ENCODE results near the gene CTAGE9.
"Not testable (repeated sequence)": the region's sequence is repeated elsewhere in the genome, so short reads cannot be mapped to it uniquely, and the experiment has no call there.

Gene CTAGE9

DNA sequence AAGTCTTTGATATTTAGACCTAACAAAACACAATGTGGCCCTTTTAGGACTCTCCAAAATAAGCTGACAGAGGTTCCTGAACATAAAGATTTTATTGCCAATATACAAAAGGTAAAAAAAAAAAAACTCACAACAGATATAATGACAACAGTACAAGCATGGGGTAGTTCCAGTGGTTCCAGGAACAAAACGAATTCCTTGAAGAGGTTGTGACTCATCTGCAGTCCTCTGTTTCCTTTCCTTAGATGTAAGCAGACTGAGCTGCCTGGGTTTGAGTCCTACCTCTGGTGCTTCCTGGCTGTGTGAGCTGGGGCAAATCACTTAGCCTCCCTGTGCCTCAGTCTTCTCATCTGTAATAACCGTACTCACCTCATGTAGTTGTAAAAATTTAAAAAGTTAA is 13.3 kb upstream of the CTAGE9 start:
- H3K9me3 ChIP-seq (ENCODE audit: control insufficient read depth, low read length): no peaks in the 10 kb centered on the region
- H3K27me3 ChIP-seq (ENCODE audit: control insufficient read depth, insufficient read depth, low read length): no peaks in the 10 kb centered on the region
- no peak overlapping the region for H3K9ac ChIP-seq (ENCODE audit: low read length)
- H3K4me1 ChIP-seq (ENCODE audit: control insufficient read depth, insufficient read depth, low read length): peaks cover 8% of the 10 kb centered on the region
- H3K36me3 ChIP-seq (ENCODE audit: control insufficient read depth, insufficient read depth, low read length): no peaks in the 10 kb centered on the region
- no peak overlapping the region for H3K4me3 ChIP-seq (ENCODE audit: low read length)

DNA sequence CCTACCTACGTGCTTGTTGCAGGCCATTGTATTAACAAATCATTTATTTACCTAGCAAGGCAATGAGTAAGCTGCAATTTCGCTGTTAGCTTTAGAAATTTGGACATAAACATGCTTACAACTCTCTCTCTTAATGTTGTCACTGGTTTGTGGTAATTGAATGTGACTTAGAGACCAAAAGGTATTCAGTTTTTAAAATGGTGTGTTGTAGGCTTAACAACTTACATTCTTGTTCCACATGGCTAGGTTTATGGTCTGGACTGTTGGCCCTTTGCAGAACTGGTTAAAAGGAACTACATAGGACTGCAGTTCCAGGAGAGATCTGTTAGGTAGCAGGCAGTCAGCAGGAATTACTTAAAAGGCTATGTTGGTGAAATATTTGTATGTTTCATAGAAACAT is 10.3 kb upstream of the CTAGE9 start:
- Histone ChIP-seq H3K4me1 (ENCODE audit: control insufficient read depth, insufficient read depth, low read length) (peaks cover 8% of the 10 kb centered on the region), H3K36me3 (ENCODE audit: control insufficient read depth, insufficient read depth, low read length) (no peaks in the 10 kb centered on the region), H3K9ac (ENCODE audit: low read length) (no peak overlapping the region), H3K9me3 (ENCODE audit: control insufficient read depth, low read length) (no peaks in the 10 kb centered on the region), H3K27me3 (ENCODE audit: control insufficient read depth, insufficient read depth, low read length) (no peaks in the 10 kb centered on the region), H3K4me3 (ENCODE audit: low read length) (no peak overlapping the region)

DNA sequence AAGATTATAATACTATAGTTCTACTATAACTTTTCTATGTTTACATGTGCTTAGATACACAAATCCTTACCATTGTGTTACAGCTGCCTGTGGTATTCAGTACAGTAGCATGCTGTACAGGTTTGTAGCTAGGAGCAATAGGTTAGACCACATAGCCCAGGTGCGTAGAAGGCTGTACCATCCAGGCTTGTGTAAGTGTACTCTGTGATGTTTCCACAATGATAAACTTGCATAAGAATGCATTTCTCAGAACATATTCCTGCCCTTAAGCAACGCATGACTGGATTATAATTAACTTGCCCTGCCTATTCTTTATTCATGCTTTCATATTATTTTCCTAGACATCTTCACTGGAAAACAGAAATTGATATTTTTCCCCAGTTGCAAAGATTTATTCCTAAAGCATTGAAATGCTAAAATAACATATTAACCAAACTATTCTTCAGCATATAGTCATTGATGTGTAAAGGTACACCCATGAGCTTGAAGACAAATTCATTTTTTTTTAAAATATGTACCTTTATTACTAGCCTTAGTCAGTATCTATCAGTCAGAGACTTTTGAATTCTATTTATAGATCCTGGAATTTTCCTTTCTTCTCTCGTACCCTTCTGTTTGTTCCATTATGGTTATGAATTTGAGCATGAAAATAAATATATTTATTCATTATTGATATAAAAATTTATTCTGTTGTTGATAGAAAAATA is 7.2 kb upstream of the CTAGE9 start:
- Histone ChIP-seq H3K4me1 (ENCODE audit: control insufficient read depth, insufficient read depth, low read length) (peaks cover 8% of the 10 kb centered on the region), H3K9ac (ENCODE audit: low read length) (no peak overlapping the region), H3K4me3 (ENCODE audit: low read length) (no peak overlapping the region), H3K27me3 (ENCODE audit: control insufficient read depth, insufficient read depth, low read length) (no peaks in the 10 kb centered on the region), H3K9me3 (ENCODE audit: control insufficient read depth, low read length) (no peaks in the 10 kb centered on the region), H3K36me3 (ENCODE audit: control insufficient read depth, insufficient read depth, low read length) (no peaks in the 10 kb centered on the region)

DNA sequence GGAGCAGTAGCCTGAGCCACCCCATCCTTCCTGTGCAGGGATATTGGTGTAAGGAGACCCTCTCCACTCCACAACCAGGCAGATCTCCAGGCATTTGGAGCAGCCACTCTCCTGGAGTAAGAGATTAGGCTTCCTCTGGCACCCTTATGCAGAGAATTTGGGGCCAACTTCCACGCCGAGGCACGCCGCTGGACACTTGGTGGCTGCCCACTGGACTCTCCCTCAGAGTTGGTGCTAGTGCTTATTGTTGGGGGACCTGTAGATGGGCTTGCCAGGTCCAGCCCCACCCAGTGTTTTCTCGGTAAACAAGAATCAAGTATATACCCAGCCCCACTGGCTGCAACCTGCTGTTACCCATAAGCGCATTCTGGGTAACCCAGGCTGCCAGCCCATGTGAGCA is 4.8 kb upstream of the CTAGE9 start:
- not testable (repeated sequence) for H3K9ac ChIP-seq (ENCODE audit: low read length); H3K9me3 ChIP-seq (ENCODE audit: control insufficient read depth, low read length); H3K4me1 ChIP-seq (ENCODE audit: control insufficient read depth, insufficient read depth, low read length); H3K36me3 ChIP-seq (ENCODE audit: control insufficient read depth, insufficient read depth, low read length); H3K27me3 ChIP-seq (ENCODE audit: control insufficient read depth, insufficient read depth, low read length); H3K4me3 ChIP-seq (ENCODE audit: low read length)

DNA sequence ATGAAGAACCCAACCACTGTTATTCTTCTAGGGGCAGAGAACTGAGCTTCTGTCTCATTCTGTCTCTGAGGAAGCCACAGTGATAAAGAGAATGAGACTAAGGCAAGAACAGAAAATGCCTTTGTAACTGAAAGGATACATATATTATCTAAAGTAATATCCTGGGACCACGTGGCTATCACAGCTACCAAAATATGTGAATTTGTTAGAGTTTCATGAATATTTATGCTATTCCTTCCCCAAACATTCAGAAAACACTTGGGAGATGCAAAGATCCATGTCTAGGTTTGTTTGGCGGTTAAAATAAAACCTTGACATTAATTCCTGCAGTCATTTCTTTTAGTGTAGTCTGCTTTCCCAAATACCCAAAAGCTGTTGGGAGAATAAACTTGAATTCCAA is 6.9 kb downstream of the CTAGE9 start:
- H3K27me3 ChIP-seq (ENCODE audit: control insufficient read depth, insufficient read depth, low read length); H3K36me3 ChIP-seq (ENCODE audit: control insufficient read depth, insufficient read depth, low read length); H3K4me3 ChIP-seq (ENCODE audit: low read length); H3K4me1 ChIP-seq (ENCODE audit: control insufficient read depth, insufficient read depth, low read length); H3K9ac ChIP-seq (ENCODE audit: low read length); H3K9me3 ChIP-seq (ENCODE audit: control insufficient read depth, low read length): not testable (repeated sequence)

DNA sequence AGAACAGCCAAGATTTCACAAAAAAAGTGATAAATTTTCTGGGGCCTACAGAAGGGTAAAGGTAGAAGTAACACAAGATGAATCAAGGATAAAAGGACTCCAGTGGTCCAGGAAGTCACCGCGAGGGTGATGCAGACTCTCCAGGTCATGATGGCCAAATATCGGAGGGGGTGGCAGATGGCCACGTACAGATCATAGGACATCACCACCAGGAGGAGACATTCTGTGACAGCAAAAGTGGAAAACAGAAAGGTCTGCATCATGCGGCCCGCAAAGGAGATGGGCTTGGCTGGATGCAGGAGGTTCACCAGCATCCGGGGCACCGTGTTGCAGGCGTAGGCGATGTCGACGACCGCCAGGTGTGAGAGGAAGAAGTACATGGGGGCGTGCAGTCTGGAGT is 10.0 kb downstream of the CTAGE9 start:
- H3K4me3 ChIP-seq (ENCODE audit: low read length); H3K9ac ChIP-seq (ENCODE audit: low read length); H3K9me3 ChIP-seq (ENCODE audit: control insufficient read depth, low read length); H3K4me1 ChIP-seq (ENCODE audit: control insufficient read depth, insufficient read depth, low read length); H3K36me3 ChIP-seq (ENCODE audit: control insufficient read depth, insufficient read depth, low read length); H3K27me3 ChIP-seq (ENCODE audit: control insufficient read depth, insufficient read depth, low read length): not testable (repeated sequence)

DNA sequence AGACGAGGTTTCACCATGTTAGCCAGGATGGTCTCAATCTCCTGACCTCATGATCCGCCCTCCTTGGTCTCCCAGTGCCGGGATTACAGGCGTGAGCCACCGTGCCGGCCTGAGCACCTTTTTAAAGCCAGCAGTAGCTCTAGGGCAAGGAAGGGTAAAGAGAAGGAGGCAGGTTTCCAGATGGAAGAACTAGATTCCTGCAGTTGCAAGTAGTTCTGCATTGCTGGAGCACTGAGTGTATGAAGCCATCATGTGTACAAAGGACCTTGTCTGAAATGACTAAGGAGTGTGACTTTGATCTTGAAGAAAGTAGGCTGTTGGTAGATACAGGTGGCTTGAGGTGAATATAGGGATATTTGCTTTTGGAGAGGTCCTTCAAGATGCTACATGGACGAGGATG is 13.9 kb downstream of the CTAGE9 start:
- no peaks in the 10 kb centered on the region for H3K9me3 ChIP-seq (ENCODE audit: control insufficient read depth, low read length)
- H3K36me3 ChIP-seq (ENCODE audit: control insufficient read depth, insufficient read depth, low read length): no peaks in the 10 kb centered on the region
- no peak overlapping the region for H3K4me3 ChIP-seq (ENCODE audit: low read length)
- H3K4me1 ChIP-seq (ENCODE audit: control insufficient read depth, insufficient read depth, low read length): no peaks in the 10 kb centered on the region
- H3K9ac ChIP-seq (ENCODE audit: low read length): no peak overlapping the region
- H3K27me3 ChIP-seq (ENCODE audit: control insufficient read depth, insufficient read depth, low read length): no peaks in the 10 kb centered on the region

DNA sequence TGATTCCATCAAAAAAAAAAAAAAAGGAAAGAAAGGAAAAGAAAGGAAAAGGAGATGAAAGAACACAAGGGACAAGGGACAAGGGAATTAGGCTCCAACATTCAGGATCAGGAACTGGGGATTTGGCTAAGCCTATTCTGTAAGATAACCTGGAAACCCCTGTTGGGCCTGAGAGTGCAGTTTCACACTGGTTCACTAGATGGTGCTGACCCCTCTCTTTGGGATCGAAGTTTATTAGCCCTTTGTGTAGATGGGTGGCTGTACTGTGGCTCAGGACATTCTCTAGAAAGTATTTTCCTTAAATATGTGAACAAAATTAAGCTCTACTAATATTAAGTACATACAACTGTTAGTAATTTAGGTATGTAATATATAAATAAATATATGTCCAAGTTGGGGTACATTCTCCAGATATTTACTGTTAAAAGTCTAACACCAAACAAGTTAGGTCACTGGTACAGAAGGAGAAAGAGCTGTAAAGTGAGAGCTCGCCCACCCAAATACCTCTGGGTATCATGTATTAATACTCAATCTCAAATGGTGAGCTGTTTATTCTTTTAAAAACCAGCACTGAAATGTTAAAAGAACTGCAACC is 15.9 kb downstream of the CTAGE9 start:
- no peak overlapping the region for H3K9ac ChIP-seq (ENCODE audit: low read length)
- H3K4me3 ChIP-seq (ENCODE audit: low read length): no peak overlapping the region
- no peaks in the 10 kb centered on the region for H3K9me3 ChIP-seq (ENCODE audit: control insufficient read depth, low read length)
- H3K36me3 ChIP-seq (ENCODE audit: control insufficient read depth, insufficient read depth, low read length): no peaks in the 10 kb centered on the region
- H3K27me3 ChIP-seq (ENCODE audit: control insufficient read depth, insufficient read depth, low read length): no peaks in the 10 kb centered on the region
- no peaks in the 10 kb centered on the region for H3K4me1 ChIP-seq (ENCODE audit: control insufficient read depth, insufficient read depth, low read length)

DNA sequence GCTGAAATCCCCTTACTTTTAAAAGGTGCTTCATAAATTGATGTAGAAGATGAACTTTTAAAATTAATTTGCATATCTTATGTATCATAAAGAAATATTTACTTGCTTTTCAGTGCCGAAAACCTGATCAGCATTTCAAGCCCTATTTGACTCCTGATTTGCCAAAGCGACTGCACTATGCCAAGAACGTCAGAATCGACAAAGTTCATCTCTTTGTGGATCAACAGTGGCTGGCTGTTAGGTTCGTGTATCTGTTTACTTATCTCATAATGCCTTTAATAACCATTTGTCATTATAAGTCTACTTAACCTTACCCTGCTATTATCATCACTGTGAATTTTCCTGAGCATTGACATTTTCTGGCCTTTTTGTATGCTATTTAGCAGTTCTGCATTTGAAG is 17.4 kb downstream of the CTAGE9 start:
- no peak overlapping the region for H3K9ac ChIP-seq (ENCODE audit: low read length)
- H3K9me3 ChIP-seq (ENCODE audit: control insufficient read depth, low read length): no peaks in the 10 kb centered on the region
- no peaks in the 10 kb centered on the region for H3K36me3 ChIP-seq (ENCODE audit: control insufficient read depth, insufficient read depth, low read length)
- H3K27me3 ChIP-seq (ENCODE audit: control insufficient read depth, insufficient read depth, low read length): no peaks in the 10 kb centered on the region
- H3K4me3 ChIP-seq (ENCODE audit: low read length): no peak overlapping the region
- H3K4me1 ChIP-seq (ENCODE audit: control insufficient read depth, insufficient read depth, low read length): no peaks in the 10 kb centered on the region

DNA sequence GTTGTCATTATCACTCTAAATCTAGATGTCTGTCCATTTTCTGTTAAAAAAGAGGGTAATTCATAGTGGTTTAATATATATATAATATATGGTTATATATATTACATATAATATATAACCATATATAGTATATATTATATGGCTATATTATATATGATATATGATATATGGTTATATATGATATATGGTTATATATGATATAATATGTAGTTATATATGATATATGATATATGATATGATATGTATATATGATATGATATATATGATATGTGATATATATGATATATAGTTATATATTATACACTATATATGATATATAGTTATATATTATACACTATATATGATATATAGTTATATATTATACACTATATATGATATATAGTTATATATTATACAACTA is 18.2 kb downstream of the CTAGE9 start:
- Histone ChIP-seq H3K4me1 (ENCODE audit: control insufficient read depth, insufficient read depth, low read length) (no peaks in the 10 kb centered on the region), H3K9me3 (ENCODE audit: control insufficient read depth, low read length) (no peaks in the 10 kb centered on the region), H3K27me3 (ENCODE audit: control insufficient read depth, insufficient read depth, low read length) (no peaks in the 10 kb centered on the region), H3K36me3 (ENCODE audit: control insufficient read depth, insufficient read depth, low read length) (no peaks in the 10 kb centered on the region), H3K4me3 (ENCODE audit: low read length) (no peak overlapping the region), H3K9ac (ENCODE audit: low read length) (no peak overlapping the region)

DNA sequence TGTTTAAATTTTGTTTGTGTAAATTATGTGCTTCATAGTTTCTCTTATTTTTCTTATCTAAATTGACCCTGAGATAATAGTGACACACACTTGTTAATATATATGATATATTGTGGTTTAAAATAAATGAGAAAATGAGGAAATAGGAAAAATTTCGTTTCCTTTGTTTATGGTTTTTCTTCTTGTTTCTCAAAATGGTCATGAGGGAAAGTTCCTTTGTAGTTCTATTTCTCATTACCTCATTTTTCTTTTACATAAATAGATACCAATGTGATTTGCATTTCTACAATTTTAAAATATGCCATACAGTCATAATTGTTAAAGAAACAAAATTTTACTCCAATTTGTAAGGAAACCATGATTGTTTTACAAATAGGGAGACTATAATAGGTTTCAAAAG is 18.8 kb downstream of the CTAGE9 start:
- Histone ChIP-seq H3K4me1 (ENCODE audit: control insufficient read depth, insufficient read depth, low read length) (no peaks in the 10 kb centered on the region), H3K36me3 (ENCODE audit: control insufficient read depth, insufficient read depth, low read length) (no peaks in the 10 kb centered on the region), H3K4me3 (ENCODE audit: low read length) (no peak overlapping the region), H3K9ac (ENCODE audit: low read length) (no peak overlapping the region), H3K27me3 (ENCODE audit: control insufficient read depth, insufficient read depth, low read length) (no peaks in the 10 kb centered on the region), H3K9me3 (ENCODE audit: control insufficient read depth, low read length) (no peaks in the 10 kb centered on the region)

DNA sequence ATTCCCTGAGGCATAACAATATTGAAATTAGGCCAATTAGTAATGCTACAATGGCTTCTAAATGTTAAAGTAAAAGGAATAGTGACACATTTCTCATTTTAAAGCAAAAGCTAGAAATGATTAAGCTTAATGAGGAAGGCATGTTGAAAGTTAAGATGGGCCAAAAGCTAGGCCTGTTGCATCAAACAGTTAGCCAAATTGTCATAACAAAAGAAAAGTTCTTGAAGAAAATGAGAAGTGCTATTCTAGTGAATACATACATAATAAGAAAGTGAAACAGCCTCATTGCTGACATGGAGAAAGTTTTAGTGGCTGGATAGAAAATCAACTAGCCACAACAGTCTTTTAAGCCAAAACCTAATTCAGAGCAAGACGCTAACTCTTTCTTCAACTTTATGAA is 22.5 kb downstream of the CTAGE9 start:
- Histone ChIP-seq H3K4me3 (ENCODE audit: low read length) (no peak overlapping the region), H3K9me3 (ENCODE audit: control insufficient read depth, low read length) (no peaks in the 10 kb centered on the region), H3K4me1 (ENCODE audit: control insufficient read depth, insufficient read depth, low read length) (no peaks in the 10 kb centered on the region), H3K36me3 (ENCODE audit: control insufficient read depth, insufficient read depth, low read length) (no peaks in the 10 kb centered on the region), H3K9ac (ENCODE audit: low read length) (no peak overlapping the region), H3K27me3 (ENCODE audit: control insufficient read depth, insufficient read depth, low read length) (no peaks in the 10 kb centered on the region)

DNA sequence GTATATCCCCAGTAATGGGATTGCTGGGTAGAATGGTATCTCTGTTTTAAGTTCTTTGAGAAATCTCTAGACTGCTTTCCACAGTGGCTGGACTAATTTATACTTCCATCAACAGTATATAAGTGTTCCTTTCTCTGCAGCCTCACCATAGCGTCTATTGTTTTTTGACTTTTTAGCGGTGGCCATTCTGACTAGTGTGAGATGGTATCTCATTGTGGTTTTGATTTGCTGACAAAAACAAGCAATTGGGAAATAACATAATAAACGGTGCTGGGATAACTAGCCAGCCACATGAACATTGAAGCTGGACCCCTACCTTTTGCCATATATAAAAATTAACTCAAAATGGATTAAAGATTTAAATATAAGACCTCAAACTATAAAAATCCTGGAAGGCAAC is 23.8 kb downstream of the CTAGE9 start:
- H3K9me3 ChIP-seq (ENCODE audit: control insufficient read depth, low read length): no peaks in the 10 kb centered on the region

More for the DNA sequence above, 23.8 kb downstream of the CTAGE9 start:
- no peaks in the 10 kb centered on the region for H3K36me3 ChIP-seq (ENCODE audit: control insufficient read depth, insufficient read depth, low read length)
- no peaks in the 10 kb centered on the region for H3K4me1 ChIP-seq (ENCODE audit: control insufficient read depth, insufficient read depth, low read length)
- H3K4me3 ChIP-seq (ENCODE audit: low read length): no peak overlapping the region
- no peak overlapping the region for H3K9ac ChIP-seq (ENCODE audit: low read length)
- H3K27me3 ChIP-seq (ENCODE audit: control insufficient read depth, insufficient read depth, low read length): no peaks in the 10 kb centered on the region

Measured in mucosa of stomach (tissue), 1 donor.